ENCODE measurements around the gene FBXL14. TPM values are rescaled to one million over a fixed set of nuclear protein-coding genes. Genes with fewer than 3 reads are reported as not detected.

Gene FBXL14
- total RNA-seq, 1 donor from 2014 or later = 14.1 TPM

DNA sequence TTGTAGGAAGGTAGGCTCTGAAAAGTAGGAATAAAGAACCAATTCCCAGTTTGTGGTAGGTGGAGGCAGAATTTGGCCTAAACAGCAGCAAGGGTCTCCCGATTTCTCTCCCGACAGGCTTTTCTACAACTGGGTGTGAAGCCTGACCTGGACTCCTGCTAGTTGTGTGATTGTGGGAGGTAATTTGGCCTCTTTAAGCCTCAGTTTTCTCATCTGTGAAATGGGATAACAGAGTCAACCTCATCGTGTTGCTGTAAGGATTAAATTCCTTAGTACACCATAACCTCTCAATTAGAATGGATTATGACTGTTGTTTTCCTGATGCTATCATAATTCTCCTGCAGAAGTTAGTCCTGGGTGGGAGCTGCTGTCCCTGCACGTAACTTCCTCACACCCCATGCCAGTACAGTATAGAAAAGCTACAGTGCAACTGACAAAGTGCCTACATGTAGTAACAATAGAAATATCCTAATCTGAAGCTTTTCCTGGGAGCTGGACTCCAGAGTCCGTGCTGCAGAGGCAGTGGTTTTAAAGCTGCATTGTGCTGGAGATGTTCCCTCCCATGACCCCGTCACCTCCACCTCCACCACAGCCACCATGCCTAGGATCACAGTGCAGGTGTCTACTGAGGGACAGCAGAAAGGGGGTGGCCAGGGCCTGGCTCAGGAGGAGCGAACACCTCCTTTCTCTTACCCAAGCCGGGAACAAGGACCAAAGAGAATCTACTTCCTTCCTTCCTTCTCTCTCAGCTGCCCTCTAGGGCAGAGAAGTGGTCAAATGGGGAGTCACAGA lies 76.5 kb downstream of the FBXL14 start:
- DNase-seq (ENCODE audit: extremely low read depth, low read depth, low spot score) = no peak

DNA sequence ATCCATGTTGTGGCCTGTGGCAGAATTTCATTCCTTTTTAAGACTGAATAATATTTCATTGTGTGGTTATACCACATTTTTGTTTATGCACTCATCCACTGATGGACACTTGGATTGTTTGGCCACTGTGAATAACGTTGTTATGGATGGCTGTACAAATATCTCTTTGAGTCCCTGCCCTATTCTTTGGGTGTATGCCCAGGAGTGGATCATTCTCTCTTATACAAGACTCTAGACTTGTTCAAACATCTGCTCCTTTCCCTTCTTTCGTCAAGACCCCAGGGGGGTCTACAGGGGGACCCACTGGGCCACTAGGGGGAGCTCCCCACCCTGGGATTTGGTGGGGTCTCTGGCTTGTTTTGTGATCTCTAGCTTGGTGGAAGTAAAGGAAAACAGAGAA lies 77.4 kb downstream of the FBXL14 start:
- no peak for DNase-seq (ENCODE audit: extremely low read depth, low read depth, low spot score)

Other genes with a start within 250 kb of the FBXL14 start
- gene WNT5B, start 34.6 kb upstream of the FBXL14 start, total RNA-seq = 9.4 and 9.6 TPM in 2 replicates
- gene ADIPOR2, start 96.5 kb upstream of the FBXL14 start, total RNA-seq = 20.8 and 38.2 TPM in 2 replicates
- not detected in 2 replicates for gene LRTM2, start 226.0 kb upstream of the FBXL14 start, total RNA-seq